GM12892 (cell line): ENCODE results near the gene KAT2A.

Source experiments
- POLR2A ChIP-seq: IDR thresholded peaks from 2 replicates; pipeline ENCODE4 v1.6.1; 2011; ENCODE audit warnings: low read depth, low read length, control low read depth
- POLR2AphosphoS5 ChIP-seq: IDR thresholded peaks from 2 replicates; pipeline ENCODE4 v1.6.1; 2011; ENCODE audit warnings: low read depth, low read length, control low read depth
- TAF1 ChIP-seq: IDR thresholded peaks from 2 replicates; pipeline ENCODE4 v1.6.1; 2011; ENCODE audit warnings: low read depth, mild to moderate bottlenecking, control low read depth, low read length, borderline replicate concordance

GRCh38 chr17:42075789-42076188 is 45.4 kb downstream of the KAT2A start:
- no peak for TF ChIP-seq POLR2A
- no peak for TF ChIP-seq POLR2AphosphoS5
- TF ChIP-seq TAF1 = no peak
